Activated CD8-positive, alpha-beta memory T cell treated with anti-CD3 and anti-CD28 coated beads, Interleukin-2, amount 10 ng/mL, durations not matched to agents 7 days and 5 days (primary cell): Measurements from ENCODE around the gene GSTM4. TPM values are rescaled to one million over a fixed set of nuclear protein-coding genes. Genes with fewer than 3 reads are reported as not detected.

ENCODE experiments used
- ATAC-seq: fragments of 150-1000 bp; cut with Tn5 transposase; one replicate; pipeline ENCODE4 v1.10.0; 2021; ENCODE audit warnings: moderate library complexity
- CTCF ChIA-PET: fragments of 350-600 bp; sonication (Branson Sonifier 250); formaldehyde crosslinking; loops from one replicate; lab custom pipeline; 2021; ENCODE audit warnings: antibody characterized with exemption; lab: Charles Lee
- DNase-seq: peaks from one replicate; pipeline ENCODE4 v3.0.0-alpha.2; 2020
- H3K27ac Mint-ChIP-seq: one replicate; pipeline ENCODE4 v1.8.0; 2021; ENCODE audit warnings: mild to moderate bottlenecking, mixed read lengths
- H3K27me3 Mint-ChIP-seq: one replicate; pipeline ENCODE4 v1.8.0; 2021; ENCODE audit warnings: mixed read lengths
- H3K36me3 Mint-ChIP-seq: one replicate; pipeline ENCODE4 v1.8.0; 2021; ENCODE audit warnings: mild to moderate bottlenecking, mixed read lengths
- H3K4me1 Mint-ChIP-seq: one replicate; pipeline ENCODE4 v1.8.0; 2021; ENCODE audit warnings: mixed read lengths
- H3K4me3 Mint-ChIP-seq: one replicate; pipeline ENCODE4 v1.8.0; 2021; ENCODE audit warnings: mild to moderate bottlenecking, moderate library complexity, mixed read lengths
- H3K9me3 Mint-ChIP-seq: one replicate; pipeline ENCODE4 v1.8.0; 2022; ENCODE audit warnings: low read depth, mixed read lengths
- total RNA-seq, 2 experiments: library from RNA; stranded (reverse); gene quantifications; one replicate each; pipeline ENCODE4 v1.2.3, GENCODE V29; 2021

GSTM4 gene
- total RNA-seq, 2 experiments from 2014 or later: 5.7 to 6.7 TPM

DNA sequence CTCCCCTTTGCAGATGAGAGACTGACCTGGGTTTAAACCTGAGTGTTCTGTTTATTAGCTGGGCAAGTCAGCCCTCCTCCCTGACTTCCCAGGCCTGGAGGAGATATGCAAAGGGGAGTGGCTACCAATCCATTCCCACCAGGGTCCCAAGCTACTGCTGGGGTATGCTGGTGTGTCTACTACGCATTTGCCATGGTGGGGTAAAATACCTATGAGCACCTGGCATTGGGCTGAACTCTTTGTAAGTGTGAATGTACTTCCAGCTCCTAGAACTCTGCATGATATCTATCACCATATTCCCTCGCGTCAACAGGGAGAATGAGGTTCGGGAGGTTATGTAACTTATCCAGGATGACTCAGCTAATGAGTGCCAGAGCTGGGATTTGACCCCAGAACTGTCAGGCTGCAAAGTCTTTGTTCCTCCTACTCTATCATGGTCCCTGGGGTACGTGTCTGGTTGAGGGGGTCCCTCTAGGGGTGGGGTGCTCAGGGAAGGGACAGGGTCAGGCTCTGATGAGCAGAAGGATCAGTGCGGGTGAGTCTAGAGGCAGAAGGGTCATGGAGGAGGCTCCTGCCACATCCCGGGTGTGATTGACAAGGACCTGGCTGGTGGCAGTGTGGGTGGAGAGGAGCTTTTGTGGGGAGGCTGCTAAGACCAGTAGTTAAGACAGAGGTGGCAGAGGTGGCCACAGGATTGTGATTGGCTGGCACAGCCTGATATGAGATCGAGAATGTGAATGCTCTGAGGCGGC lies 19.5 kb upstream of the GSTM4 start:
- CTCF ChIA-PET: interaction anchor here (0.9 to 10.0 kb wide), 12 partner anchors 13 to 348 kb away, joined by 3 to 269 read pairs (median 3); partner anchors contain the start of genes AHCYL1, AMPD2 and GNAT2
- no peak overlapping the region for H3K27ac Mint-ChIP-seq
- H3K4me1 Mint-ChIP-seq: peaks cover 12% of the 10 kb centered on the region
- DNase-seq: peak; percentile 35
- no peak for ATAC-seq
- peaks cover 2% of the 10 kb centered on the region for H3K36me3 Mint-ChIP-seq
- peaks cover 2% of the 10 kb centered on the region for H3K27me3 Mint-ChIP-seq
- H3K9me3 Mint-ChIP-seq: no peaks in the 10 kb centered on the region
- no peak overlapping the region for H3K4me3 Mint-ChIP-seq

DNA sequence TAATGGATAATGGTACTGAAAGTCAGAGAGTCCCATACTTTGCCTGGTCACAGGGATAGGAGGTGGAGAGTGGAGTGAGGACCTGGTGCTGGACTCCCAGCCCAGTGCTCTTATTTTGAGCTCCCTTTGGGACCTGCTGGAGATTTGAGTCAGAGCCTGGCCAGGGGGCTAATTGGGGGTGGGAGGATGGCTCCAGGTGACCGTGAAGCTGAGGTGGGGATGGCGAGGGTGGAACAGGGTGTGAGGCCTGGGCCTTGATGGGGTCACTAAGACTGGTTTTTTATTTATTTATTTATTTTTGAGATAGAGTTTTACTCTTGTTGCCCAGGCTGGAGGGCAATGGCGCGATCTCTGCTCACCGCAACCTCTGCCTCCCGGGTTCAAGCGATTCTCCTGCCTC lies 18.5 kb upstream of the GSTM4 start:
- H3K9me3 Mint-ChIP-seq: no peaks in the 10 kb centered on the region

DNA sequence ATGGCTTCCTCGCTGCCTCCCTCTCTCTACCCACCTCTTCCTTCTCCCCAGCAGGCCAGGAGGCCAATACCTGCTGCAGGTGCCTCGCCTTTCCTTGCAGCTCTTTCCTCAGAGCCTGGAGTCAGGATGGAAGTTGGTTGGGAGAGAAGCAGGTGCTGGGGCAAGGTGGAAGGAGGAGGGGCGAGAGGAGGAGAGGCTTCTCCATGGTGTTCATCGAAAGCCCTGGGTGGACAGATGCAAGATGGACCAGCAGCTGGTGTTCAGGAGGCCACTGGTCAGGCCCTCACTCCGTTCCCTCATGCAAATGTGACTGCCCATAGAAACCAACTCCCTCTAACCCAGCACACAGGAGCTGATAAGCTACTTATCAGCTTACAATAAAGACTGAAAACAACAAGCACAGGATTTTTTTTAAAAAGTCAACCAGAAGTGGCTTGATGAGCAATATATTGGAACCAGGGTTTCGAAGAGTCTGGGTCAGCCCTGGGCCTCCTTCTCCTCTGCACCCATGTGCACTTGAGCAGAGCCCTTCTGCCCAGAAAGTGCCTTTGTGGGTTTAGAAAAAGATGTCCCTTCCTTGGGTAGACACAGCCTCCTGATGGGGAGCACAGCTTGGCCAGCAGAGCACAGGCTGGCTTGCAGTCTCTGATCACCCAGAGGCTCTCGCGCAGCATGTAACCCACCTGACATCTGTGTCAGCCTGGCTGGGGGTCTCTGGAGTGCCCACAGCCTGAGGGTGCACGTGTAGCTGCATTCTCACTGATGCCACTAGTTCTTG lies 16.6 kb upstream of the GSTM4 start:
- CTCF ChIA-PET: interaction anchor here (0.9 to 10.0 kb wide), 42 partner anchors 9 to 421 kb away, joined by 3 to 269 read pairs (median 5); partner anchors contain the start of genes AHCYL1, AMPD2, CYB561D1 and EPS8L3
- DNase-seq (peak; percentile 31), ATAC-seq (no peak)
- H3K9me3 Mint-ChIP-seq: no peaks in the 10 kb centered on the region
- no peak overlapping the region for H3K27ac Mint-ChIP-seq
- H3K27me3 Mint-ChIP-seq: peaks cover 2% of the 10 kb centered on the region
- peaks cover 23% of the 10 kb centered on the region for H3K4me1 Mint-ChIP-seq
- no peak overlapping the region for H3K4me3 Mint-ChIP-seq
- no peaks in the 10 kb centered on the region for H3K36me3 Mint-ChIP-seq

More for the DNA sequence above, 18.5 kb upstream of the GSTM4 start:
- Mint-ChIP-seq H3K4me1 (peaks cover 12% of the 10 kb centered on the region), H3K4me3 (no peak overlapping the region), H3K27me3 (peaks cover 2% of the 10 kb centered on the region), H3K36me3 (no peaks in the 10 kb centered on the region), H3K27ac (no peak overlapping the region)
- ATAC-seq (no peak), DNase-seq (peak; percentile 18)
- CTCF ChIA-PET: interaction anchor here (0.7 to 10.0 kb wide), 12 partner anchors 11 to 423 kb away, joined by 3 to 269 read pairs (median 4); partner anchors contain the start of genes AHCYL1, AMPD2 and GNAT2

DNA sequence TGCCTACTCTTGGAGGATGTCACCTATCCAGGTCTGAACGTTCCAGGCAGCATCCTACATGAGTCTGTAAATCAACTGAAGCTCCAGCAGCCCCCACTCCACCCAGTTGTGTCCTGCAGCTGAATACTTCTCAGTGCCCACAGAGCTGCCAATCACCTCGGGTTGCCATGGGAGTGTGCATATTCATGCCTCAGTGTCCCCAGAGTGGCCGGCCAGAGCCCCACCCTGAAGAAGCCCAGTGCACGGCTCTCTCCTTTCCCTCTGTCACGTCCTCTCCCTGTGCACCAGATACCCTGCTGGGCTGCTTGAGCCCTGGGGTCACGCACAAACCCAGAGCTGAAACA lies 16.1 kb upstream of the GSTM4 start:
- no peaks in the 10 kb centered on the region for H3K9me3 Mint-ChIP-seq
- no peak overlapping the region for H3K27ac Mint-ChIP-seq
- CTCF ChIA-PET: interaction anchor here (0.6 to 10.0 kb wide), 71 partner anchors 8 to 420 kb away, joined by 3 to 269 read pairs (median 5); partner anchors contain the start of genes AHCYL1, AMPD2, CYB561D1 and EPS8L3

DNA sequence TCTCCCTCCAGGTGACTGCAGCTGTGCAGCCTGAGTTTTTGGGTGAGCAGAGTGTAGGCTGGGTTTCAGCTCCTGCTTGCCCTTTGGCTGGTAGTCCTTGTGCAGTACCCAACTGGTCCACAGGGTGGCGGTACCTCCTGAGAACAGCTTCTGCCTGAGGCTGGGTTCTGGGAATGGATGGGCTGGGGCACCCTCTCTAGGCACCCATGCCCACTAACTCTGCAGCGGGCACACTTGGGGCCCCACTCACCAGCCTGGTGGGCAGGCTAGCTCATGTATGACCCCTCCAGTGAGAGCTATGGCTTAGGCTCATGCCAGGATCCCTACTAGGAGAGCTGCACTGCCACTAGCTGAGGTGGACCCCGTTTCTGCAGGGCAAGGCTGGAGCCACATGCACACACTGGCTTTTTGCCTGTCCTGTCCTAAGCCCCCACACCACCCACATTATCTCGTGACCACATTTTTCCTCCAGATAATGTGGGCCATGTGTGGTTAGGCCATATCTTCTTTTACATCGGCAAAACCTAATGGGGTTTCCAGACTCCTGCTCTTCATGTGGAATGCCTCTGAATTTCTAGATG lies 15.5 kb upstream of the GSTM4 start:
- CTCF ChIA-PET: interaction anchor here (0.5 to 10.0 kb wide), 77 partner anchors 8 to 420 kb away, joined by 3 to 269 read pairs (median 5); partner anchors contain the start of genes AHCYL1, AMIGO1, AMPD2 and CYB561D1
- H3K27ac Mint-ChIP-seq: no peak overlapping the region
- peak; percentile 75 for ATAC-seq
- no peaks in the 10 kb centered on the region for H3K9me3 Mint-ChIP-seq
- H3K27me3 Mint-ChIP-seq: peaks cover 2% of the 10 kb centered on the region
- peaks cover 12% of the 10 kb centered on the region for H3K4me1 Mint-ChIP-seq
- DNase-seq: peak; percentile 93
- no peak overlapping the region for H3K4me3 Mint-ChIP-seq
- H3K36me3 Mint-ChIP-seq: no peaks in the 10 kb centered on the region

More for the DNA sequence above, 16.1 kb upstream of the GSTM4 start:
- peaks cover 2% of the 10 kb centered on the region for H3K27me3 Mint-ChIP-seq
- no peaks in the 10 kb centered on the region for H3K36me3 Mint-ChIP-seq
- peaks cover 17% of the 10 kb centered on the region for H3K4me1 Mint-ChIP-seq
- DNase-seq (peak; percentile 37), ATAC-seq (no peak)
- no peak overlapping the region for H3K4me3 Mint-ChIP-seq

DNA sequence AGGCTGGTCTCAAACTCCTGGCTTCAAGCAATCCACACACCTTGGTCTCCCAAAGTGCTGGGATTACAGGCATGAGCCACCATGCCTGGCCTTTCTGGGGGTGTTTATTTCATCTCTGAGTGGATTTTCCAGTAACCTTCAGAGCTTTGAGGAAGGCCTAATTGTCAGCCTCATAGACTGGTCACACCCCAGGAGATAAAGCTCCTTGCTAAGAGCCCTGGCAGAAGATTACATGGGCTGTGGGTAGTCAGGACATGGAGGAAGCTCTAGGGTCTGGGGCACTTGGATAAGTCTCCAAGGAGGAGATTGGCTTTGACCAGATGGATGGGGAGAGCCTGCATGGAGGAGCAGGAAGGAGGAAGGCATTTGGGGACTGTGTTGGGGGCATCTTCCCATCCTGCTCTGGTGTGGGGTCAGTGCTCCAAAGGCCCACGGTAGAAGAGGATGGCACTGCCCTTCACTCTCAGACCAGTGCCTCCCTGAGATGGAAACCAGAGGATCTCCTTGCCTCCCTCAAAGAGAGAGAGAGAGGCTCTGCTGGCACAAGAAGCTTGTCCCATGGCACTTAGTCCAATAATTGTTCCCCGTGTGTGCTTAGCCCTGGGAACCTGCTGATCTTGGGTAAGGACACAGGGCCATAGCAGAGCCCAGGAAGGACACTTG lies 14.7 kb upstream of the GSTM4 start:
- Mint-ChIP-seq H3K4me1 (peaks cover 11% of the 10 kb centered on the region), H3K36me3 (no peaks in the 10 kb centered on the region), H3K27me3 (peaks cover 2% of the 10 kb centered on the region), H3K4me3 (no peak overlapping the region), H3K9me3 (no peaks in the 10 kb centered on the region), H3K27ac (no peak overlapping the region)
- DNase-seq: peak; percentile 22
- CTCF ChIA-PET: interaction anchor here (0.5 to 10.0 kb wide), 39 partner anchors 10 to 388 kb away, joined by 3 to 269 read pairs (median 6); partner anchors contain the start of genes AHCYL1, AMIGO1, AMPD2 and CYB561D1
- ATAC-seq: no peak

DNA sequence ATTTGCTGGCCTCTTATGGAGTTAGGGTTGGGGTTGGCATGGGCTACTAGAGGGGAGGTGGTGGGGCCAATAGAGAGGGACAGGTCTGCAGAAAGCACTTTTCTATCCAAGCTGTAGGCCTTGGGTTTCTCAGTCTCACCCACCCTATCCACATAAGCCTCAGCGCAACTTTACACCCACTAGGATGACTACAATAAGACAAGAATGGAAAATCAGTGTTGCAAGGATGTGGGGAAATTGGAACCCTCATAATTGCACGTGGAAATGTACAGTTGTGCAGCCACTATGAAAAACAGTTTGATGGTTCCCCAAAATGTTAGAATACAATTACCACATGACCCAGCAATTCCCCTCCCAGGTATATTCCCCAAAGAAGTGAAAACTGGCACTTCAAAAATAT lies 14.0 kb upstream of the GSTM4 start:
- CTCF ChIA-PET: interaction anchor here (0.8 to 10.0 kb wide), 18 partner anchors 9 to 372 kb away, joined by 3 to 269 read pairs (median 26); partner anchors contain the start of genes AHCYL1, AMIGO1, AMPD2 and CYB561D1
- DNase-seq (no peak), ATAC-seq (no peak)
- H3K27ac Mint-ChIP-seq: no peak overlapping the region
- no peak overlapping the region for H3K4me3 Mint-ChIP-seq
- H3K27me3 Mint-ChIP-seq: peaks cover 2% of the 10 kb centered on the region
- H3K9me3 Mint-ChIP-seq: no peaks in the 10 kb centered on the region
- H3K36me3 Mint-ChIP-seq: no peaks in the 10 kb centered on the region
- H3K4me1 Mint-ChIP-seq: peaks cover 11% of the 10 kb centered on the region

DNA sequence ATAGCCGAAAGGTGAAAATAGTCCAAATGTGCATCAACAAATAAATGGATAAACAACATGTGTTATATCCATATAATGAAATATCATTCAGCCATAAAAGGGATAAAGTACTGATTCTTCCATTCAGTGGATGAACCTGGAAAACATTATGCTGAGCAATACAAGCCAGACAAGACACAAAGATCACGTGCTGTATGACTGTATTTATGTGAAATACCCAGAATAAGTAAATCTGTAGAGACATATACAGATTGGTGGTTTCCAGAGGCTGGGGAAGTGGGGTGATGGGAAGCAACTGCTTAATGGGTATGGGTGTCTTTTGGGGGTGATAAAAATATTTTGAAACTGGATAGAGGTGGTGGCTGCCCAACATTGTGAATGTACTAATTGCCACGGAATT lies 13.3 kb upstream of the GSTM4 start:
- H3K9me3 Mint-ChIP-seq: no peaks in the 10 kb centered on the region
- no peak overlapping the region for H3K4me3 Mint-ChIP-seq
- CTCF ChIA-PET: interaction anchor here (0.8 to 10.0 kb wide), 12 partner anchors 9 to 368 kb away, joined by 3 to 269 read pairs (median 22); partner anchors contain the start of genes AHCYL1, AMPD2, CYB561D1 and GNAT2
- no peak overlapping the region for H3K27ac Mint-ChIP-seq
- no peaks in the 10 kb centered on the region for H3K36me3 Mint-ChIP-seq
- DNase-seq (no peak), ATAC-seq (no peak)
- peaks cover 11% of the 10 kb centered on the region for H3K4me1 Mint-ChIP-seq
- H3K27me3 Mint-ChIP-seq: peaks cover 2% of the 10 kb centered on the region

DNA sequence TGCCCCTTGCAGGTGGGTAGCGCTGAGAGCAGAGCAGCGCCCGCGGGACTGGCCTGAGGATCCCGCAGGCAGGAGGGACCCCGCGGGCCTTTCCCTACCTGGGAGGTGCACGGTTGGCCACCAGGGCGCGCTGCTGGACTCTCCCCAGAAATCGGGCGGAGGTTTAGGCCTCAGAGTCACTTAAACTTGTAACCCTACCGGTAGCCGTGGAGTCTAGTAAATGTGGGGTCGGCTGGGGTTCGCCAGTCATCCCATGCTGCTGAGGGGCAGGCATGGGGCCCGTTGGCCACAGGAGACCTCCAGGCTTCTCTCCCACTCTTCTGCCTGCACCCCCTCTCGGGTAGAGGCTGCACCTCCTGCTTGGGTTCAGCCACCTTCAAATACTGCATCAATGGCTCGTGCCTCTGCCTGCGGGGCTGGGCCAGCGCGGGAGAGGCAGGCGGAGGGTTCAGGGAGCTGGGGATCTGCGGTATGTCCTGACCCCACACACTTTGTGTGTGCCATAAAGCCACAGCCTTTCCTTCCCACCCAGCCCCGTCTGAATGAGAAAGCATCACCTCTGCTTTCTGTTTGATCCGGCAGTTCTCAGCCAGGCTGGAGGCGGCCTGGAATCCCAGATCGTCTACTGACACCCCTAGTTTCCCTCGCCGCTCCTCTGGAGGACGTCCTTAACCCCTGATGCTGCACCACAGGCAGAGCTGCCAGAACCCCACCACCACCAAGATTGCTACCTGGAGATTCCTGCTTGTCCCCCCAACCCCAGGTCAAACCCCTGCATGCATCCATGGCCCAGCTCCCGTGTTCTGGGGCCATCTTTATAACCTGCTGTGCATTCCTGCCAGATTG lies 12.3 kb upstream of the GSTM4 start:
- Mint-ChIP-seq H3K4me1 (peaks cover 11% of the 10 kb centered on the region), H3K36me3 (no peaks in the 10 kb centered on the region), H3K9me3 (no peaks in the 10 kb centered on the region), H3K27me3 (peaks cover 2% of the 10 kb centered on the region), H3K27ac (no peak overlapping the region), H3K4me3 (no peak overlapping the region)
- ATAC-seq (peak; percentile 97), DNase-seq (peak; percentile 93)
- CTCF ChIA-PET: interaction anchor here (0.6 to 9.1 kb wide), 14 partner anchors 8 to 367 kb away, joined by 3 to 269 read pairs (median 4); partner anchors contain the start of genes AHCYL1, CYB561D1, GNAI3 and GSTM4

DNA sequence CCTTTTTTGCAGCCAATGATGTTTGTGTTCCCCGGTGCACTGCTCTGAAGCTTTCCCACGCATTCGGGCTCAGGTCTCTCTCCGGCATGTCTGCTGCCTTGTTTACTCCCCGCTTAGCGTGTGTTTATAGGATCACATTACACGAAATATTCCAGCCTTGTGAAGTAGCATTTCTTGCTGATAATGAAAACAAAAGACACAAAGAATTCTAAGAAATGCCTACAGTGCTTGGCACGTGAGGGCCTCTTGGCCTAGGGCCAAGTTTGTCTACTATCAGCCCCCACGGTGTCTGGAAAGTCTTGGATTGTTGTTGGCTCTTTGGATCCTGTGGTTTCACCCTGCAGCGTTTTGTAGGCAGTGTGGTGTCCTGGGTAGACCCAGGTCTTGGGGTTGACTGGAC lies 11.2 kb upstream of the GSTM4 start:
- CTCF ChIA-PET: interaction anchor here (2.0 to 9.1 kb wide), 4 partner anchors 7 to 340 kb away, joined by 18 to 269 read pairs (median 142); partner anchors contain the start of gene AHCYL1
- no peak overlapping the region for H3K27ac Mint-ChIP-seq

DNA sequence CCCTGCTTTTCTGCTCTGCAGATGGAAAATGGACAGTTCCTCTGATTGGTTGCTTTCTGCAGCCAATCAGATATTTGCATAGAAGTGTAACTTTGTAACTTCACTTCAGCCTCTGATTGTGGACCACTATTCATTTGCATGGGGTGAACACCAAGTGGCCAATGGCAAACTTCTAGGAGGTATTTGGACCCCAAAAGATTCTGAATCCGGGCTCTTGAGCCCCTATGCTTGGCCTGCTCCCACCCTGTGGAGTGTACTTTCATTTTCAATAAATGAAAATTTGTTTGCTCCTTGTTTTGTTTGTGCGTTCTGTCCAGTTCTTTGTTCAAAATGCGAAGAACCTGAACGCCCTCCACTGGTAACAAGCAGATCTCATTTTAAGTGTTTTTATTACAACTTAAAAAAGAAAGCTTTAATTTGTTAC lies 6.4 kb upstream of the GSTM4 start:
- no peaks in the 10 kb centered on the region for H3K36me3 Mint-ChIP-seq

More for the DNA sequence above, 11.2 kb upstream of the GSTM4 start:
- ATAC-seq (no peak), DNase-seq (no peak)
- Mint-ChIP-seq H3K9me3 (no peaks in the 10 kb centered on the region), H3K27me3 (peaks cover 2% of the 10 kb centered on the region), H3K4me1 (peaks cover 18% of the 10 kb centered on the region), H3K36me3 (no peaks in the 10 kb centered on the region), H3K4me3 (no peak overlapping the region)

More for the DNA sequence above, 6.4 kb upstream of the GSTM4 start:
- Mint-ChIP-seq H3K4me1 (peaks cover 7% of the 10 kb centered on the region), H3K9me3 (no peaks in the 10 kb centered on the region), H3K27ac (no peak overlapping the region), H3K27me3 (peaks cover 40% of the 10 kb centered on the region), H3K4me3 (no peak overlapping the region)
- DNase-seq (peak; percentile 21), ATAC-seq (no peak)
- CTCF ChIA-PET: interaction anchor here (1.0 to 5.6 kb wide), 12 partner anchors 9 to 335 kb away, joined by 4 to 98 read pairs (median 7); partner anchors contain the start of gene AHCYL1
